GM23248 (cell line): ENCODE data around the gene CCDC157.

Source experiments
- EZH2 ChIP-seq: fragments of 200-600 bp; sonication (generic); IDR thresholded peaks from 2 replicates; pipeline ENCODE4 v1.6.1; 2018; ENCODE audit warnings: antibody characterized with exemption, mild to moderate bottlenecking; ENCODE audit not compliant: insufficient read depth, poor library complexity, severe bottlenecking
- EZH2phosphoT487 ChIP-seq: fragments of 200-600 bp; sonication (generic); IDR thresholded peaks from 2 replicates; pipeline ENCODE4 v1.6.1; 2018; ENCODE audit warnings: antibody characterized with exemption, moderate library complexity, mild to moderate bottlenecking, low read depth; ENCODE audit not compliant: insufficient read depth

GRCh38 chr22:30338802-30339201 lies 18.0 kb upstream of the CCDC157 start:
- no peak for TF ChIP-seq EZH2
- TF ChIP-seq EZH2phosphoT487: no peak
